SK-N-MC (cell line): ENCODE measurements around the gene MIDN.
"Not testable (repeated sequence)": the region's sequence is repeated elsewhere in the genome, so short reads cannot be mapped to it uniquely, and the experiment has no call there.

Experiments used
- DNase-seq: peaks from one replicate; pipeline ENCODE4 v3.0.0-alpha.2; 2011; ENCODE audit warnings: low read depth, low spot score
- H3K27ac ChIP-seq: fragments of 200-600 bp; sonication (generic); 2 replicates; pipeline ENCODE4 v1.5.1; 2016; ENCODE audit warnings: mixed run types
- H3K36me3 ChIP-seq: fragments of 200-600 bp; sonication (generic); 2 replicates; pipeline ENCODE4 v1.6.1; 2017; ENCODE audit warnings: antibody characterized with exemption, low read length, mixed read lengths; ENCODE audit not compliant: insufficient read depth
- H3K4me3 ChIP-seq: fragments of 200-600 bp; sonication (generic); 2 replicates; pipeline ENCODE4 v1.5.1; 2016
- H3K9ac ChIP-seq: fragments of 200-600 bp; sonication (generic); 2 replicates; pipeline ENCODE4 v1.8.0; 2017; ENCODE audit warnings: mixed run types, mixed read lengths; ENCODE audit not compliant: insufficient read length
- H3K9me3 ChIP-seq: fragments of 200-600 bp; sonication (generic); 2 replicates; pipeline ENCODE4 v1.6.1; 2017; ENCODE audit warnings: low read depth, mild to moderate bottlenecking, antibody characterized with exemption, low read length, moderate library complexity, mixed read lengths
- EZH2 ChIP-seq: fragments of 200-600 bp; sonication (generic); IDR thresholded peaks from one replicate; pipeline ENCODE4 v1.6.1; 2017; ENCODE audit warnings: antibody characterized with exemption
- FOXP2 ChIP-seq: optimal IDR thresholded peaks from 2 replicates; pipeline ENCODE3; 2011; ENCODE audit warnings: mild to moderate bottlenecking, moderate library complexity; ENCODE audit not compliant: insufficient read depth; ENCODE audit errors: extremely low read length, control extremely low read depth
- POLR2AphosphoS5 ChIP-seq: IDR thresholded peaks from 2 replicates; pipeline ENCODE4 v1.6.1; 2012; ENCODE audit warnings: mild to moderate bottlenecking, low read depth, low read length, borderline replicate concordance

The MIDN gene

GRCh38 chr19:1248139-1248785 is at the start of gene MIDN:
TSS of gene MIDN (plus strand) at chr19:1248583. CDS start at chr19:1250297, 1,714 bp downstream.
- no peak for DNase-seq
- TF ChIP-seq POLR2AphosphoS5 (peak; percentile 94), FOXP2 (no peak)
- H3K4me3 ChIP-seq, result peak within 1 kb of the TSS; percentile 92
- H3K36me3 ChIP-seq, result peaks cover 16% of the 10 kb centered on the region
- peak within 1 kb of the TSS; percentile 95 for H3K27ac ChIP-seq
- no peaks in the 10 kb centered on the region for H3K9me3 ChIP-seq
- H3K9ac ChIP-seq, result peak within 1 kb of the TSS; percentile 87

GRCh38 chr19:1199531-1199930 is 48.9 kb upstream of the MIDN start:
- Histone ChIP-seq H3K27ac (no peak overlapping the region), H3K4me3 (no peak overlapping the region), H3K9me3 (no peaks in the 10 kb centered on the region), H3K9ac (no peak overlapping the region), H3K36me3 (no peaks in the 10 kb centered on the region)
- TF ChIP-seq POLR2AphosphoS5 (no peak), FOXP2 (no peak), EZH2 (no peak)
- DNase-seq, result no peak

- H3K9me3 ChIP-seq, H3K4me3 ChIP-seq, H3K9ac ChIP-seq, H3K36me3 ChIP-seq, DNase-seq, H3K27ac ChIP-seq: not testable (repeated sequence)
Measured at GRCh38 chr19:1200614-1201013, 47.8 kb upstream of the MIDN start.

- peak; percentile 40 for DNase-seq
- peak within 1 kb of the TSS; percentile 72; the same call in 1 of the 2 replicates for H3K27ac ChIP-seq
Measured at GRCh38 chr19:1205114-1206099, 43.0 kb upstream of the MIDN start, which contains the start of gene STK11. TSS of gene STK11 (plus strand) at chr19:1205778. CDS start at chr19:1206914, 1,136 bp downstream.

GRCh38 chr19:1206150-1206863 is 42.1 kb upstream of the MIDN start:
- no peak for DNase-seq
- Histone ChIP-seq H3K9ac (peak overlapping the region; percentile 79), H3K27ac (no peak overlapping the region)

More at GRCh38 chr19:1205114-1206099, 43.0 kb upstream of the MIDN start, which contains the start of gene STK11:
- H3K9ac ChIP-seq, result peak within 1 kb of the TSS; percentile 79
- H3K9me3 ChIP-seq, result no peaks in the 10 kb centered on the region
- TF ChIP-seq FOXP2, result peak; percentile 84
- peak; percentile 53; the same call in 1 of the 2 replicates for TF ChIP-seq POLR2AphosphoS5
- TF ChIP-seq EZH2, result no peak
- peak within 1 kb of the TSS; percentile 87 for H3K4me3 ChIP-seq
- H3K36me3 ChIP-seq, result peaks cover 5% of the 10 kb centered on the region; the same call in 1 of the 2 replicates

GRCh38 chr19:1206864-1207450 is 41.4 kb upstream of the MIDN start:
- H3K27ac ChIP-seq, result no peak overlapping the region

More at GRCh38 chr19:1206150-1206863, 42.1 kb upstream of the MIDN start:
- TF ChIP-seq FOXP2 (no peak), EZH2 (no peak), POLR2AphosphoS5 (no peak)
- H3K9me3 ChIP-seq, result no peaks in the 10 kb centered on the region
- peak overlapping the region; percentile 87 for H3K4me3 ChIP-seq
- H3K36me3 ChIP-seq, result peaks cover 5% of the 10 kb centered on the region; the same call in 1 of the 2 replicates

GRCh38 chr19:1208830-1209229 is 39.6 kb upstream of the MIDN start:
- H3K4me3 ChIP-seq, DNase-seq, H3K9ac ChIP-seq, H3K36me3 ChIP-seq, H3K27ac ChIP-seq, H3K9me3 ChIP-seq: not testable (repeated sequence)

More at GRCh38 chr19:1206864-1207450, 41.4 kb upstream of the MIDN start:
- Histone ChIP-seq H3K9me3 (no peaks in the 10 kb centered on the region), H3K36me3 (peaks cover 5% of the 10 kb centered on the region; the same call in 1 of the 2 replicates), H3K4me3 (peak overlapping the region; percentile 87), H3K9ac (peak overlapping the region; percentile 79)
- TF ChIP-seq POLR2AphosphoS5, result no peak
- no peak for TF ChIP-seq FOXP2
- TF ChIP-seq EZH2, result no peak
- DNase-seq, result no peak

- Histone ChIP-seq H3K27ac (0 out of 2 replicates have a peak overlapping the region, but pooled peaks have one; percentile 36), H3K36me3 (peaks cover 9% of the 10 kb centered on the region; the same call in 1 of the 2 replicates), H3K9me3 (no peaks in the 10 kb centered on the region), H3K9ac (no peak overlapping the region), H3K4me3 (no peak overlapping the region)
- no peak for DNase-seq
- TF ChIP-seq FOXP2 (no peak), EZH2 (no peak), POLR2AphosphoS5 (no peak)
Measured at GRCh38 chr19:1210227-1210538, 38.2 kb upstream of the MIDN start.
